ENCODE measurements around the gene CBLC.
A peak's percentile ranks its signal among the peaks of the same experiment; 100 is the strongest.
"Not testable (repeated sequence)": the region's sequence is repeated elsewhere in the genome, so short reads cannot be mapped to it uniquely, and the experiment has no call there.

Gene CBLC

DNA sequence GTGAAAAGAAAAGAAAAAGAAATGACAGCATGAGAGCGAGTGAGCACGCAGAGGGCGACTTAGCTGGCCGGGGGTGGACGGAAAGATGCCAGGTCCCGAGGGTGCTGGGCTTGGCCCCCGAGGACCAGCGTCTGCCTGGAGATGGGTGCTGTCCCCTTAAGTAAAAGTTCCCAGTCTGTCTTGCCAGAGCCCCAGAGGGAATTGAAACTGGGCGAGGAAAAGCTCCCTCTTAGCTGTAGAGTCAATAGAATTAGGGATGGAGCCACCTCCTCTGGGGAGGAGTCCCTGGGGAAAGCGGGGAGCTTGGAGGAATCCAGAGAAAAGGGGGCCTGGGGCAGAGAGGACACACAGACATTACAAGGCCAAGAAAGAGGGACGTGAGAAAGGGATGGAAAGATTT, 44.5 kb downstream of the CBLC start:
- DNase-seq = no peak

DNA sequence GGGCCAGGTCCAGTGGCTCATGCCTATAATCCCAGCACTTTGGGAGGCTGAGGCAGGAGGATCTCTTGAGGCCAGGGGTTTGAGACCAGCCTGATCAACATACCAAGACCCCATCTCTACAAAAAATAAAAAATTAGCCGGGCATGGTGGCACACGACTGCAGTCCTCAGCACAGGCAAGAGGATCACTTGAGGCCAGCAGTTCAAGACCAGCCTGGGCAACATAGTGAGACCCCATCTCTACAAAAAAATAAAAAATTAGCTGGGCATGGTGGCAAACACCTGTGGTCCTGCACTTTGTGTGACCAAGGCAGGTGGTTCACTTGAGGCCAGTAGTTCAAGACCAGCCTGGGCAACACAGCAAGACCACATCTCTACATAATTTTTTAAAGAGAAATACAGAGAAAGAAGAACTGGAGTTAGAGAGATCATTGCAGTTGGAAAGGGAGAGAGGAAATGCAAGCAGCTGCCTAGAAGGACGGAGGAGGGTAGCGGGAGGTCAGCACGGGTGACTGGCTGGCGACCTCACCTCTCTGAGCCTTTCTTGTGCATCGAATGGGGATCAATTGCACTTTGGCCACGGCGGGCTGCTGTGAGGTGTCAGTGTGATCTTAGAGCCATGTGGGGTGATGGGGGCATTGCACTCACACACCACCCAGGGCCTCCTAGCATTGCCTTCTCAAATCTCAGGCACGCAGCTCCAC, 45.1 kb downstream of the CBLC start:
- no peak for DNase-seq

DNA sequence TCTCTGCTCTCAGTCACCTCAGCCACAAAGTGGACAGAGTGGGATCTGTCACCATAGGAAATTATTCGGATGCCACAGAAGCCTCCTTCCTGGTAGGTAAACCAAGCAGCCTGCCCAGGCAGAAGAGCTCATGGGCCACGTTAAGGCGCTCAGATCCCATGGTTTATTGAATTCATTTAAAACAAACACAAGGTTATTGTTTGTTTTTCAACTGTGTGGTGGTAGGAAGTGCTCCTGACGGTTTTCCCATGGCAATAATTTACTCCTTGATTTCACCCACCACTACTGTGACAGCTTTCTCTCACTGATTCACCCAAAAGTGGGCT, 45.6 kb downstream of the CBLC start:
- no peak for DNase-seq

DNA sequence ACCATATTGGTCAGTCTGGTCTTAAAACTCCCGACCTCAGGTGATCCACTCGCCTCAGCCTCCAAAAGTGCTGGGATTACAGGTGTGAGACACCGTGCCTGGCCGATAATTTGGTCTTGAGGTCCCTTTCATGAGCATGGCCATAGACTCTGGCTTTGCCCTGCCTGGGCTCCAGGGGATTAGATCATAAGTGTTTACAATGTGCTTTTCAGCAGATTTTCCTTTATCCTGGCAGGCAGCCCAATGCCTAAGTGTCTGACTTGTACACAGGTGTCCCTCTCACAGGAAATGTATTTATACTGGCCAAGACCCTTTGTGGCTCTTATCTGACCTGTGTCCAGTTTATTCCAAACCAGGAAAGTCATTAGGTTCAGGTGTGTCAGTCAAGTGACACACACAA, 47.1 kb downstream of the CBLC start:
- no peak for DNase-seq

DNA sequence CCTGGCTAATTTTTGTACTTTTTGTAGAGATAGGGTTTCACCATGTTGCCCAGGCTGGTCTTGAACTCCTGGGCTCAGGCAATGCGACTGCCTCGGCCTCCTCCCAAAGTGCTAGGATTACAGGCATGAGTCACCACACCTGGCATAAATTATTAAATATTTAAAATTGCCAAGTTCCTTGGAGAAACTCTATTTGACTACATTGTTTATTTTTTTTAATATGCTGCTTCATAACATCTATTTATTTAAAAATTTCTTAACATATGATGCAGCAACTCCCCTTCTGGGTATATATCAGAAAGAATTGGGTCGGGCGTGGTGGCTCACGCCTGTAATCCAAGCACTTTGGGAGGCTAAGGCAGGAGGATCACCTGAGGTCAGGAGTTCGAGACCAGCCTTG, 55.2 kb downstream of the CBLC start:
- not testable (repeated sequence) for DNase-seq

DNA sequence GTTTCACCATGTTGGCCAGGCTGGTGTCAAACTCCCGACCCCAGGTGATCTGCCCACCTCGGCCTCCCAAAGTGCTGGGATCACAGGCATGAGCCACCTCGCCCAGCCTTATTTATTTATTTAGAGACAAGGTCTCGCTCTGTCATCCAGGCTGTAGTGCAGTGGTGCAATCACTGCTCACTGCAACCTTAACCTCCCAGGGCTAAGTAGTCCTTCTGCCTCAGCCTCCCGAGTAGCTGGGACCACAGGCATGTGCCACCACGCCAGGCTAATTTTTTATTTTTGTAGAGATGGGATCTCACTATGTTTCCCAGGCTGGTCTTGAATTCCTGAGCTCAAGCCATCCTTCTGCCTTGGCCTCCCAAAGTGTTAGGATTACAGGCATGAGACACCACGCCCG, 56.7 kb downstream of the CBLC start:
- DNase-seq = not testable (repeated sequence)

DNA sequence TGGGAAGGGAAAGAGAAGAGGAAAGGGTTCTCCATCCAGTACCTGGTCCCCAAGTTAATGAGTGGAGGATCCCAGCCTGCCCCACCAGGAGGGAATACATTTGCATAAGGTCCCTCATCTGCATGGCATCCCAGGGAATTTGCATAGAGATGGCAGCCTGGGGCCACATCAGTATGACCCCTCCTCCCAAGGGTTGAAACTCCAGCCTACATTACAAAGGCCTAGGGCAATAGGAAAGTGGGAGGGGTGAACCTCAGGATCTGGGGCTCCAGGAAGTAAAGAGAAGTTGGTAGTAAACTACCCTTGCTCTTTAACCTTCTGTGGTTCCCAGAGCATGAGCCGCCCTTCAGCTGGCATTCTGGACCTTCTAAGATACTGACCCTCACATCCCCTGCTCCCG, 61.6 kb downstream of the CBLC start:
- DNase-seq = no peak

DNA sequence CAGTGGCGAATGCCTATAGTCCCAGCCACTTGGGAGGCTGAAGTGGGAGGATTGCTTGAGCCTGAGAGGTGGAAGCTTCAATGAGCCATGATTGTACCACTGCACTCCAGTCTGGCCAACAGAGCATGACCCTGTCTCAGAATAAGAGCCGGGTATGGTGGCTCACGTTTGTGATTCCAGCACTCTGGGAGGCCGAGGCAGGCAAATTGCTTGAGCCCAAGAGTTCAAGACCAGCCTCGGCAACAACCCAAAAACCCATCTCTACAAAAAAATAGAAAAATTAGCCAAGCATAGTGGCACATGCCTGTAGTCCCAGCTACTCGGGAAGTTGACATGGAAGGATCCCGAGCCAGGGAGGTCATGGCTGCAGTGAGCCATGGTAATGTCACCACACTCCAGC, 63.1 kb downstream of the CBLC start:
- DNase-seq = no peak

DNA sequence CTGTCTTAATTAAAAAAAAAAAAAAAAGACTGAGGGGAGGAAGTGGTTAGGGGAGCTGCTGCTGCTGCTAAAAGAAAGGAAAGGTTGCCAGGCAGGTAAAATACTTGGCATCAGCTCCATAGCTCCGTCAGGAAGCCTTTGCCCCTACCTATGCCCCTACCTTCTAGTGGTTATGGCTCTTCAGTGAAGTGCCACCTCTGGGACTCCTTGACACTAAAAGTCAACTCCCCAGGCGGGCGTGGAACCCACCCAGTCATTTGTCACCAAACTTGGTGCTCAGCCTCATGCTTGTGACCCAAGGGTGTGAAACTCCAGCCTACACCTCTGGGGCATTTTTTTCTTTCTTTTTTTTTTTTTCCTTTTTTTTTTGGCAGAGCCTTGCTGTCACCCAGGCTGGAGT, 63.5 kb downstream of the CBLC start:
- no peak for DNase-seq

DNA sequence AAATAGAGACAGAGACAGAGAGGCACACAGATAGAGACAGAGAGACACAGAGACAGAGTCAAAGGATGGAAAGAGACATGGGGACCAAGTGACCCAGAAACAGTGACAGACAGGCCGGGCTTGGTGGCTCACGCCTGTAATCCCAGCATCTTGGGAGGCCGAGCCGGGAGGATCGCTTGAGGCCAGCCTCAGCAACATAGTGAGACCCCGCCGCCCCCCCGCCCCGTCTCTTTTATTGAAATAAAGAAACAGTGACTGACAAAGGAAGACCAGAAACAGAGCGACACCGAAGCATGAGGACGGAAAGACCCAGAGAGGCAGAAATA, 67.6 kb downstream of the CBLC start:
- no peak for DNase-seq

DNA sequence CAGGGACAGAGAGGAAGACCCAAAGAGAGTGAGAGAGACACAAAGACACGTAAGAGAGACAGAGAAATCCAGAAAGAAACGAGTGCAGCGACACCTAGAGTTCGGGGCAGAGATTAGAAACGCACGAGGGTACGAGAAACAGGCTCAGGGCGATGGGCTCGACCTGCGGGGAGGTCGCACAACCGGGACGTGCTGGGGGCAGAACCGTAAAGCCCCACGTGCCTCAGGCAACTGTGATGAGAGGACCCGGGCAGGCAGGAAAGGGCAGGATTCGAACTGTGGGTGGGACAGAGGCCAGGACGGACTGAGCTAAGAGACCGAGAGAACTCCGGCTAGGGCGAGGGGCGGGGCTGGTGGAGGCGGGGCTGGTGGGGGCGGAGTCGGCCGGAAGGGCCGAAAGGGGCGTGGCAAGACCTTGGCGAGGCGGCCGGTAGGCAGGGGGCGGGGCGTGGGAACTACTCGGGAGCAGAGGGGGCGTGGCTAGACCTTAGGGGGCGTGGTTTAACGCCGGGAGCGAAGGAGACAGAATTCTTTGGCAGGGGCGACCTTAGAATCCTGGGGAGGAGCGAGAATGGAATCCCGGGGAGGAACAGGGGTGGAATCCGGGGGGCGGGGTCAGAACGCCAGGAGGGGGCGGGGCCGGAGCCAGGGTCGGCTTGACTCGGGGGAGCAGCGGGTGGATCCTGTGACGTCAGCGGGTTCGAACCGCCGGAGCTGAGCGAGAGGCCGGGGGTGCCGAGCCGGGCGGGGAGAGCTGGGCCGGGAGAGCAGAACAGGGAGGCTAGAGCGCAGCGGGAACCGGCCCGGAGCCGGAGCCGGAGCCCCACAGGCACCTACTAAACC, 68.1 kb downstream of the CBLC start, which contains the start of gene NECTIN2:
NECTIN2 (plus strand) TSS at position 686 of the 843 bp plus-strand sequence. CDS start 229 bp downstream, outside the sequence.
- peak; percentile 80 to 87 for DNase-seq

DNA sequence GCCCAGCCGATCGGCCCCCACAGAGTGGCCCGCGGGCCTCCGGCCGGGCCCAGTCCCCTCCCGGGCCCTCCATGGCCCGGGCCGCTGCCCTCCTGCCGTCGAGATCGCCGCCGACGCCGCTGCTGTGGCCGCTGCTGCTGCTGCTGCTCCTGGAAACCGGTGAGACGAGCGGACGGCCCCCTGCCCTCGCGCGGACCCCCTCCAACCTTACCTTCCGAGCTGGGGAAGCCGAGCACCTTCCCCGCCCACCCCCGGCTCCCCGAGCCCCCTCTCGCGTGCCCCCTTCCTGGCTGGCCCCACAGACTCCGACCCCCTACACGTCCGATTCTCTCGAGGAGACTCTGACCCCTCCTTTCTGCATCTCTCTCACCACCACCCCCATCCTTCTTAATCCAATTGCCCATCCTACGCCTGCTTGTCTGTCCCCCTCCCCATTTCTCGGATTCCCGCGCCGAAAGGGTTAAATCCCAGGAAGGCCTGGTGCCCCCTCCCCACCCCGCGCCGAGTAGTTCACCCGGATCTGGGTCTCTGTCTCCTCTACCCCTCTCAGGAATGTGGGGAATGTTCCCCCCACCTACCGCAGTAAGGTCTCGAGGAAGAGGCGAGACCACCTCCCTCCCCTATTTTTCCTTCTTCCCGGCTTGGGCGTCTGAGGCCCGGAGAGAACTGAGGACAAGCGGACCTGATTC, 68.9 kb downstream of the CBLC start:
- no peak for DNase-seq

DNA sequence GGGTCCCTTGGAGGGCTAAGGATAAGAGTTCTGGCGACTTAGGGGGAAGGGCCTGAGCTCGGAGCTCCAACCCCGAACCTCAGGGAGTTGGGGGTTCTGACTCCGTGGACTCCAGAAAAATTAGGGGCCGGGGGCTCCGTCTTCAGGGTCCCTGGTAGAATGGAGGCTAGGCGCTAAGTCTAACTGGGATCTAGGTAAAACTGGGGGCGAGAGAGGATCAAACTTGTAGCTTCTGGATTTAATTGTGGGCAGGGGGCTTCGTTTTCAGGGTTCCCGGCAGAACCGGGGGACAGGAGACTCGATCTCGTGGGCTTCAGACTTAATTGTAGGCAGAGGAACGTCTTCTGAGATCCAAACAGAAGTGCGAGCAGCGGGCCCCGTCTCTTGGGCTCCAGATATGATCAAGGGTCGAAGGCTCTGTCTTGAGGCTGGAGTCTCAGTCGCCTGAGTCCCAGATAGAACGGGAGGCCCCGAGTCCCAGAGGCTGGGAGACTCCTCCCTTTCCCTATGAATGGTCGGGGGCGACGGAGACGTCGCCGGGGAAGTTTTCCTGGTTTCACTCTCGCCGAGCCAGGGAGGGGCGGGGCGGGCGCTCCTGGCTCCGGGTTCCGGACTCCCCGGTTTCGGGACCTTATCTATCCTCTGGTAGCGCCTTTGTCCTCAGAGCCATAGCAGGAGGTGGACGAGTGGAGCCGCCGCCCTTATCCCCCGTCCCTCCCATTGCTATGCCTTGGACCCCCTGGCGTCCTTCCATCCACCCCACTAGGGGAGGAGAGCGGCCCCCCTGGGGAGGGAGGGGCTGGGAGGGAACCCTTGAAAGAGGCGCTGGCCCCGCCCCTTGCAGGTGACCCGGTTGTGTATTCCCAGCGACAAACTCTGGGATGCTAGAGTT, 69.7 kb downstream of the CBLC start:
- peak in 1 of 2 donors; percentile 5 for DNase-seq

DNA sequence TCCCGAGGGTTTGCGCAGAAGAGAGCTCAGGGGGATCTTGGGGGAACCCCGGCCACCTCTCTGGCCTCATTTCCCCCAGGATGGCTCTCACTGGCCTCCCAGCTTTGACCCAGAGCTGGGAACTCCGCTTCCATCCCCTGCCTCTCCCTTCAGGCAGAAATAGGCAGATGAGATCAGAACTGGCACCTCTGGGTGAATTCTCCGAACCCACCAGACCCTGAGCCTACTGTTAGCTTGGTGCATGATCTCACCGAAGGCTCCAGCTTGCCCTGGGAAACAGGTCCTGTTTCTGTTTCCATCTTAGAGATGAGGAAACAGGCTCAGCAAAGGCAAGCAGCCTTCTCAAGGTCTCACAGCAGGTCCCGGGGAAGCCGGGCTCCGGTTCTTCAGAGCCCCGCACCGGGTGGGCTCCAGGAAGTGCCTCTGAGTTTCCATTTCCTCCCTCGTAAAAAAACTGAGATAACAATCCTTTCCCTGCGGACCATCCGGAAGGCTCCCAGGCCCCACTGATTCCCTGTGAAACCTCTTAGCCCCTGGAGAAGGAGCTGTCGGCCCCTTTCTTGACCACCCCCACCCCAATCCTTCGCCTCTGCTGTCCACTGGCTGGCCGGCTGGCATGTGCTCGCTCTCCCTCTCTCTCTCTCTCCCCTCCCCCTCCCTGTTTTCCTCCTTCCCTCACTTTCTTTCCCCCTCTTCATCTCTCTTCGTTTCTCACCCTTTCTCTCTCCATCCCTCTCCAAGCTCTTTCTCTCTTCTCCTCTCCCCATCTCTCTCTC, 70.5 kb downstream of the CBLC start:
- DNase-seq = peak in 1 of 2 donors; percentile 12

DNA sequence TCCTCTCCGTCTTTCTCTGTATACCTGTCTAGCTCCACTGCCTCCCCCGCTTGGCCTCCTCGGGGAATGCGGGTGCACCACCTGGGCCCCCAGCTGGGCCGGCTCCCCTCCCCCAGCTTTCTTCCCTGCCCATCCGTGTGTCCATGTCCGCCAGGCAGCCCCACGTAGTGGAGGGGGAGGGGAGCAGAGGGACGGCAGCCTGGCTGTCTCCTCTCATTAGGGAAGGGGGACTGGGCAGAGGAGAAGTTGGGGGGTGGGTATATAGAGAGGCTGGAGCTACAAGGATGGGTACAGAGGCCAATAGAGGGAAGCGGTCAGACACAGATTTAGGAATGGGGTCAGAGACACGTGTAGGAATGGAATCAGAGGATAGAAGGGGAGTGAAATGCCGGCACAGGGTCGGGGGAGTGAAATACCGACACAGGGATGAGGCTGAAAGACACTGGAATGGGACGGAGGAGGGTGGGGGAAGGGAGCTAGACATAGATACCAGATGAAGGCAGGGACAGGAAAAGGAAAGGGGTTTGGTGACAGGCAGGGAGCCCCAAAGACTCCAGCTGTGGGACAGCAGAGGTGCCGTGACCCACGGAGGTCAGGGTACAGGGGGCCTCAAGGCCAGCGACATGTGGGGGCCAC, 71.2 kb downstream of the CBLC start:
- DNase-seq = no peak
